BE2C (cell line): ENCODE measurements around the gene PTK6.

Source experiments
- DNase-seq: peaks from one replicate; pipeline ENCODE4 v3.0.0-alpha.2; 2020
- H3K27me3 ChIP-seq: fragments of 250-450 bp; sonication (Bioruptor Pico); 2 replicates; pipeline ENCODE4 v1.5.1; 2020; ENCODE audit warnings: mild to moderate bottlenecking
- H3K36me3 ChIP-seq: fragments of 250-450 bp; sonication (Bioruptor Pico); 2 replicates; pipeline ENCODE4 v1.5.1; 2020; ENCODE audit warnings: mild to moderate bottlenecking
- H3K4me1 ChIP-seq: fragments of 250-450 bp; sonication (Bioruptor Pico); 2 replicates; pipeline ENCODE4 v1.5.1; 2020
- H3K4me3 ChIP-seq: 2 replicates; pipeline ENCODE4 v1.5.1; 2011; ENCODE audit warnings: low read depth, low read length
- H3K9me3 ChIP-seq: fragments of 250-450 bp; sonication (Bioruptor Pico); 2 replicates; pipeline ENCODE4 v1.5.1; 2020
- CTCF ChIP-seq: IDR thresholded peaks from 2 replicates; pipeline ENCODE4 v1.5.1; 2012; ENCODE audit warnings: mild to moderate bottlenecking, low read depth, low read length

The PTK6 gene

DNA sequence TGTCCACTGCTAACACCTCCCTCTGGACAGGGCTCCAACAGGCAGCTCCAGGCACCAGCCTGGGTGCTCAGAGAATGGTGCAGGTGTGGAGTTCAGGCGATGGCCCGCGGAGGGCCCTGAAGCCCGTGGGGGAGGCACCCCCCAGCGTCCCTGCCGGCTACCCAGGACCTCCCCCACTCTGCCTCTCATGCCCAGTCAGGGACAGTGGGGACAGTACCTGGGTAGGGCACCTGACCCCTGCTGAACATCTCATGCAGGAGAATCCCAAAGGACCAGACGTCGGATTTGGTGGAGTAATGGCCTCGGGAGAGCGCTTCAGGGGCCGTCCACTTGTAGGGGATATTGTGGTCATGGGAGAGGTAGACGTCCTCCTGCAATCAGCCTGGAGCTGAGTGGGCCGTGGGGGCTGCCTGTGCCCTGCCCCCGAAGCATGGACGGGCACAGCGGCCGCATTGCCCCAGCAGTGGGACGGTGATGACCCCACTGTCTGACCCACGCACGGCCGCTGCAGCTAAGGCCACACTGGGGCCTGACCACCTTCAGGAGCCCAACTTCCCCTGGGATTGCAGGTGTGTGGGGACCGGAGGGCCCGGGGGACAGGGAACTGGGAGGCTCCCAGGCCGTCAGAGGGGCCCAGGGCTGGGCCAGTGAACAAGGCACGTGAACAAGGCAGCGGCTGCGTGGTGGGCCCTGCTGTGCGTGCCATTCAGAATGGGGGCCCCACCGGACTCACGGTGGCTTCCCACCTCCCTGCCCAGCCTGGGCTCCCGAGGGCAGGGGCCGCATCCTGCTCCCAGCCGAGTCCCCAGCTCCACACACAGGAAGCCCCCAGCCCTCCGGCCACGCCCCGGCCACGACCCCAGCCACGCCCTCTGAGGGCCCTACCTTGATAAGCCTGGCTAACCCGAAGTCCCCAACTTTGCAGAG, 7.1 kb downstream of the PTK6 start:
- no peaks in the 10 kb centered on the region for H3K36me3 ChIP-seq
- peak; percentile 12 for DNase-seq
- no peaks in the 10 kb centered on the region for H3K4me1 ChIP-seq
- H3K9me3 ChIP-seq, result no peaks in the 10 kb centered on the region
- TF ChIP-seq CTCF, result no peak
- H3K4me3 ChIP-seq, result no peak overlapping the region
- no peaks in the 10 kb centered on the region for H3K27me3 ChIP-seq

DNA sequence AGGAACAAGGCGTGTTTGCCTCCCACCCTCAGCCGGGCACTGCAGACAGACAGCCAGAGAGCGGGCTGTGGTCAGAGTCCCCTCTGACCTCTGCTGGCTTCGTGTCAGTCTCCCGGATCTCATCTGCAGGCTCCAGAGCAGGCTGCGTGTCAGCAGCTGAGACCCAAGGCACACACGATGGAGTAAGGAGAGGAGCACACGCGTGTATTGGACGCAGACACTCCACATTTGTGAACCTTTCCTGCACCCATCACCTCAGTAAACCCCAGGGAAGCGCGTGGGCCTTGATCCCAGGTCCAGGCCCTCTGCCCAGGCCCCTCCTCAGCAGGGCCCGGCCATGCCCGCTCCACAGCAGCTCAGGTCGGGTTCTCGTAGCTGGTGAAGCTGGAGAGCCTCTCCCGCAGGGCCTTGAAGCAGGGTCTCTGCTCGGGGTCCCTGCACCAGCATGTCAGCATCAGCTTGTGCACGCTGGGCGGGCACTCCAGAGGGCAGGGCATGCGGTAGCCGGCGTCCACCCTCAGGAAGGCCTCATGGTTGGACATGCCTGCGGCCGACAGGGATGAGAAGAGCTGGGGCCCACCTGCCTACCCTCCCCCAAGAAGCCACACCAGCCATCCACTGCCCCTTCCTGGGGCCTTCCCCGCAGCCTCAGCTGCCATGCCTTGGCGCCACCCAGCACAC, 7.9 kb downstream of the PTK6 start:
- no peak for DNase-seq
- Histone ChIP-seq H3K27me3 (no peaks in the 10 kb centered on the region), H3K36me3 (no peaks in the 10 kb centered on the region), H3K4me1 (no peaks in the 10 kb centered on the region), H3K4me3 (no peak overlapping the region), H3K9me3 (no peaks in the 10 kb centered on the region)
- TF ChIP-seq CTCF, result no peak

DNA sequence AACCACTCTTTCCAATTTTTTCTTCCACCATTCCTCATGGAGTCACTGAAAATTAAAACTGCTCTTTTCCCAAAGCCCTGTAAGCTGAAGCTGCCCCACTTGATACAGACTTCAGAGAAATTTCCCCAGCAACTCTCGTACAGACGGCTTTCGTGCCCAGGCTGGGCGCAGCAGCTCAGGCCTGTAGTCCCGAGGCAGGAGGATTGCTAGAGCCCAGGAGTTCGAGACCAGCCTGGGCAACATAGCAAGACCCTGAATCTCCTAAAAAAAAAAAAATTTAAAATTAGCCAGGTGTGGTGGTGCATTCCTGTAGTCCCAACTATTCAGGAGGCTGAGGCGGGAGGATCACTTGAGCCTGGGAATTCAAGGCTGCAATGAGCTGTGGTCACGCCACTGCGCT, 10.0 kb downstream of the PTK6 start:
- peaks cover 12% of the 10 kb centered on the region for H3K36me3 ChIP-seq
- no peak for TF ChIP-seq CTCF
- no peaks in the 10 kb centered on the region for H3K4me1 ChIP-seq
- no peaks in the 10 kb centered on the region for H3K27me3 ChIP-seq
- DNase-seq, result no peak
- peaks cover 4% of the 10 kb centered on the region; the same call in 1 of the 2 replicates for H3K9me3 ChIP-seq
- H3K4me3 ChIP-seq, result no peak overlapping the region

GRCh38 chr20:63525971-63526370, 11.2 kb downstream of the PTK6 start:
- H3K4me1 ChIP-seq, result no peaks in the 10 kb centered on the region
- TF ChIP-seq CTCF, result no peak
- no peak overlapping the region for H3K4me3 ChIP-seq
- H3K36me3 ChIP-seq, result peaks cover 21% of the 10 kb centered on the region
- H3K27me3 ChIP-seq, result no peaks in the 10 kb centered on the region
- peaks cover 4% of the 10 kb centered on the region; the same call in 1 of the 2 replicates for H3K9me3 ChIP-seq
- no peak for DNase-seq

DNA sequence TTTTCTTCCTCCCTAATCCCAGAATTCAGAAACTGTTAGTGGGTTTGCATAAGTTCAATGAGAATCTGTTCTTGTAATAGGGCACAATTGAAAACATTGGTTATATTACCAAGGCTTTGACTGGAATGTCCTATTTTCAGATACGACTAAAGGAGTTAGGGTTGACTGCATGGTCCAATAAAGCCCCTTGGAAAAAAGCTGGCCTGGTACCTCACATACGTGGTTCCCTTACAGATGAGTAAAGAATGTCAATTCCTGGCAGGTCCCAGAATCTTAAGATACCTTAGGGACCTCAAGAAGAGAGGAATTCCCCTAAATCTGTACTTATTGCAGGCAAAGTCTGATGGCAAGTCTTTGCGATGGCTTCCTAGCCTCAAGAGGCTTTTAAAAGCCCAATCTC, 12.0 kb downstream of the PTK6 start:
- Histone ChIP-seq H3K4me3 (no peak overlapping the region), H3K4me1 (no peaks in the 10 kb centered on the region), H3K9me3 (peaks cover 4% of the 10 kb centered on the region; the same call in 1 of the 2 replicates), H3K27me3 (no peaks in the 10 kb centered on the region), H3K36me3 (peaks cover 22% of the 10 kb centered on the region)
- no peak for TF ChIP-seq CTCF
- no peak for DNase-seq
